HepG2 (cell line): Measurements from ENCODE around the gene B4GALT3. TPM values are rescaled to one million over a fixed set of nuclear protein-coding genes. Genes with fewer than 3 reads are reported as not detected.
A peak's percentile ranks its signal among the peaks of the same experiment; 100 is the strongest.

ENCODE experiments used
- ATAC-seq: fragments of 200-7000 bp; cut with Tn5 transposase; 3 replicates; pipeline ENCODE4 v1.9.1; 2020; ENCODE audit warnings: mild to moderate bottlenecking, moderate library complexity
- BruUV-seq: library from RNA; stranded (reverse); fragments of 400-500 nt; replicated peaks from 2 replicates; lab custom pipeline; 2021; lab: Mats Ljungman, UMichigan
- CTCF ChIA-PET: fragments of 300-600 bp; formaldehyde crosslinking; extraction: SDS; loops from one replicate; lab custom pipeline; 2021; ENCODE audit warnings: low total read pairs, inconsistent platforms, low intra/inter-chr PET ratio; lab: Yijun Ruan, JAX
- POLR2A ChIA-PET: fragments of 350-600 bp; sonication (Branson Sonifier 250); formaldehyde crosslinking; loops from one replicate; lab custom pipeline; 2020; ENCODE audit warnings: antibody characterized with exemption, inconsistent platforms; lab: Yijun Ruan, JAX
- DNase-seq: peaks from one replicate; pipeline ENCODE4 v3.0.0-alpha.2; 2015; ENCODE audit warnings: low spot score
- FAIRE-seq: peaks from 3 replicates; lab custom pipeline; 2011; peaks lifted over from hg19 to GRCh38; lab: Jason Lieb, UNC
- H2AFZ ChIP-seq: one replicate; pipeline ENCODE4 v1.6.1; 2011; ENCODE audit warnings: low read length, inconsistent platforms
- H3K27ac ChIP-seq: fragments of 300-600 bp; 3 replicates; pipeline ENCODE4 v1.8.0; 2011; ENCODE audit warnings: mixed run types, mild to moderate bottlenecking, mixed read lengths, low read length, inconsistent platforms; ENCODE audit not compliant: insufficient read depth; ENCODE audit errors: extremely low read length
- H3K27me3 ChIP-seq, 2 experiments: fragments of 200-600 bp in 1 of 2; 2 replicates in 1 of 2; 3 replicates in 1 of 2; pipeline versions ENCODE4 v1.6.0 to v1.8.0; 2011; ENCODE audit warnings: low read length in 2 of 2, mild to moderate bottlenecking in 2 of 2, moderate library complexity in 2 of 2, inconsistent platforms in 1 of 2; ENCODE audit not compliant: insufficient read depth in 2 of 2, control insufficient read depth in 1 of 2
- H3K36me3 ChIP-seq, 2 experiments: fragments of 200-600 bp in 1 of 2; replicated peaks in 1 of 2; 2 replicates in 1 of 2; 3 replicates in 1 of 2; pipeline versions ENCODE4 v1.5.1 to v1.8.0; 2011; ENCODE audit warnings: low read length in 2 of 2, inconsistent platforms in 1 of 2; ENCODE audit not compliant: insufficient read depth in 2 of 2, control insufficient read depth in 1 of 2
- H3K4me1 ChIP-seq: 2 replicates; pipeline ENCODE4 v1.5.1; 2012; ENCODE audit warnings: low read length, inconsistent platforms; ENCODE audit not compliant: insufficient read depth
- H3K4me2 ChIP-seq: 2 replicates; pipeline ENCODE4 v1.6.0; 2011; ENCODE audit warnings: low read depth, low read length, inconsistent platforms
- H3K4me3 ChIP-seq, 3 experiments: fragments of 200-600 bp in 1 of 3; sonication (generic), shearing (Covaris generic) in 1 of 3; replicated peaks in 1 of 3; 2 replicates each; pipeline ENCODE4 v1.5.1; 2011 to 2016; ENCODE audit warnings: low read length in 3 of 3, inconsistent platforms in 2 of 3, low read depth in 2 of 3, mild to moderate bottlenecking in 2 of 3, control low read depth in 1 of 3, mixed read lengths in 1 of 3; ENCODE audit not compliant: insufficient read depth in 1 of 3
- H3K79me2 ChIP-seq: one replicate; pipeline ENCODE4 v1.6.1; 2011; ENCODE audit warnings: low read length, inconsistent platforms; ENCODE audit not compliant: insufficient read depth
- H3K9ac ChIP-seq: 2 replicates; pipeline ENCODE4 v1.6.0; 2011; ENCODE audit warnings: mild to moderate bottlenecking, low read depth, low read length, inconsistent platforms; ENCODE audit not compliant: insufficient read depth
- H3K9me3 ChIP-seq: 2 replicates; pipeline ENCODE4 v1.5.1; 2012; ENCODE audit warnings: mild to moderate bottlenecking, low read length
- H4K20me1 ChIP-seq: 2 replicates; pipeline ENCODE4 v1.6.0; 2011; ENCODE audit warnings: inconsistent platforms, mild to moderate bottlenecking, low read length, moderate library complexity; ENCODE audit not compliant: insufficient read depth
- ARID2 ChIP-seq: sonication (generic); formaldehyde crosslinking; IDR thresholded peaks from 2 replicates; pipeline ENCODE4 v1.8.1; 2022; ENCODE audit warnings: mild to moderate bottlenecking, missing genetic modification reagents, borderline replicate concordance
- CEBPG ChIP-seq: IDR thresholded peaks from 2 replicates; pipeline ENCODE4 v1.6.1; 2016
- DRAP1 ChIP-seq: IDR thresholded peaks from 2 replicates; pipeline ENCODE4 v1.6.1; 2016; ENCODE audit warnings: missing genetic modification reagents, missing compliant biosample characterization
- LCORL ChIP-seq, 2 experiments: fragments of 450-650 bp in 1 of 2; sonication (generic) in 1 of 2; formaldehyde crosslinking in 1 of 2; IDR thresholded peaks; 2 replicates each; pipeline versions ENCODE4 v1.5.0 to v1.6.1; 2017 to 2020; ENCODE audit warnings: antibody characterized with exemption in 1 of 2, missing genetic modification reagents in 1 of 2
- NFYB ChIP-seq: sonication (generic); formaldehyde crosslinking; IDR thresholded peaks from 2 replicates; pipeline ENCODE4 v1.4.0; 2020; ENCODE audit warnings: missing genetic modification reagents
- NFYC ChIP-seq: IDR thresholded peaks from 2 replicates; pipeline ENCODE4 v1.6.1; 2016; ENCODE audit warnings: missing genetic modification reagents, missing compliant biosample characterization
- PLRG1 ChIP-seq: fragments of 450-650 bp; conservative IDR thresholded peaks from 2 replicates; pipeline ENCODE4 v1.6.1; 2016
- POLR2A ChIP-seq, 2 experiments: IDR thresholded peaks; 2 replicates each; pipeline ENCODE4 v1.6.1; 2011; ENCODE audit warnings: low read depth in 2 of 2, low read length in 2 of 2, mild to moderate bottlenecking in 1 of 2, moderate library complexity in 1 of 2; ENCODE audit not compliant: insufficient read depth in 1 of 2
- POLR2AphosphoS5 ChIP-seq: IDR thresholded peaks from 2 replicates; pipeline ENCODE4 v1.6.1; 2012; ENCODE audit warnings: low read depth, low read length
- POLR2G ChIP-seq: fragments of 200-400 bp; formaldehyde crosslinking; IDR thresholded peaks from 2 replicates; pipeline ENCODE4 v1.6.1; 2018; ENCODE audit warnings: mild to moderate bottlenecking, low read depth, low read length, moderate library complexity
- SAP130 ChIP-seq: IDR thresholded peaks from 2 replicates; pipeline ENCODE4 v1.6.1; 2016; ENCODE audit warnings: low read depth
- SIN3A ChIP-seq: IDR thresholded peaks from 2 replicates; pipeline ENCODE4 v1.6.1; 2011; ENCODE audit warnings: low read depth, mild to moderate bottlenecking, control low read depth, low read length, borderline replicate concordance
- SIN3B ChIP-seq: fragments of 150-350 bp; IDR thresholded peaks from 2 replicates; pipeline ENCODE4 v1.6.1; 2014; ENCODE audit warnings: low read length
- SP2 ChIP-seq: sonication (generic); formaldehyde crosslinking; IDR thresholded peaks from 2 replicates; pipeline ENCODE4 v1.5.1; 2020; ENCODE audit warnings: mild to moderate bottlenecking, missing genetic modification reagents
- SP4 ChIP-seq: sonication (generic); formaldehyde crosslinking; IDR thresholded peaks from 2 replicates; pipeline ENCODE4 v1.8.1; 2023; ENCODE audit warnings: mild to moderate bottlenecking, missing genetic modification reagents
- TFDP2 ChIP-seq: sonication (generic); formaldehyde crosslinking; IDR thresholded peaks from 2 replicates; pipeline ENCODE4 v1.4.0; 2020; ENCODE audit warnings: missing genetic modification reagents
- U2AF1 ChIP-seq: fragments of 200-400 bp; formaldehyde crosslinking; optimal IDR thresholded peaks from 2 replicates; pipeline ENCODE3; 2017; ENCODE audit warnings: mild to moderate bottlenecking, low read depth, low read length
- XRCC5 ChIP-seq: fragments of 200-400 bp; formaldehyde crosslinking; optimal IDR thresholded peaks from 2 replicates; pipeline ENCODE3; 2017; ENCODE audit warnings: mild to moderate bottlenecking, low read length
- ZNF205 ChIP-seq: IDR thresholded peaks from 2 replicates; pipeline ENCODE4 v1.6.1; 2018; ENCODE audit warnings: missing biosample characterization, missing genetic modification reagents
- ZNF468 ChIP-seq: sonication (generic); formaldehyde crosslinking; IDR thresholded peaks from 2 replicates; pipeline ENCODE4 v1.8.0; 2022; ENCODE audit warnings: mild to moderate bottlenecking, moderate library complexity, missing genetic modification reagents
- WGBS: methylation state at CpG from one replicate; pipeline ENCODE4 v1.1.6; 2017; ENCODE audit warnings: low lambda C conversion rate; 5-methylcytosine and 5-hydroxymethylcytosine counted together
- in situ Hi-C: cut with HindIII; loops from 2 replicates; pipeline ENCODE4 v1.10.0; 2017; ENCODE audit warnings: low pct_unique_long_range_greater_than_20kb; ENCODE audit not compliant: extremely low pct_ligation_motif_present
- intact Hi-C: fragments of 100-400 bp; cut with micrococcal nuclease; formaldehyde crosslinking; loops from one replicate; pipeline ENCODE4 v1.10.0; 2022; ENCODE audit not compliant: unreplicated experiment
- polyA plus RNA-seq, 8 experiments: library from polyadenylated mRNA; depleted of rRNA in 3 of 8; stranded (reverse) in 7 of 8; unstranded in 1 of 8; fragments of >200 nt; fragmentation: Illumina TruSeq in 4 of 8; extraction: Trizol in 4 of 8; gene quantifications; 2 replicates each; pipeline versions ENCODE4 v1.2.1 to v1.2.3, GENCODE V29; 2011 to 2016; ENCODE audit warnings: low read depth in 4 of 8, missing spikeins in 1 of 8, mixed read lengths in 1 of 8; ENCODE audit not compliant: insufficient read depth in 1 of 8
- total RNA-seq, 5 experiments: library from RNA; depleted of rRNA; stranded (reverse); fragments of >200 nt; fragmentation: Illumina TruSeq; extraction: Trizol; gene quantifications; 2 replicates each; pipeline ENCODE4 v1.2.3, GENCODE V29; 2016; ENCODE audit warnings: low read depth in 1 of 5
- TF ChIP-seq, protein P1 (sequence below): sonication (generic); formaldehyde crosslinking; IDR thresholded peaks from 2 replicates; pipeline ENCODE4 v1.4.0; 2020; ENCODE audit warnings: missing genetic modification reagents
- TF ChIP-seq, protein P2 (sequence below): sonication (generic); formaldehyde crosslinking; IDR thresholded peaks from 2 replicates; pipeline ENCODE4 v1.4.0; 2020; ENCODE audit warnings: mild to moderate bottlenecking, missing genetic modification reagents
- TF ChIP-seq, protein P3 (sequence below): IDR thresholded peaks from 2 replicates; pipeline ENCODE4 v1.6.1; 2016; ENCODE audit warnings: control low read depth

The B4GALT3 gene
- total and polyA plus RNA-seq, 2 of the 13 experiments (the other 11 are each of a cell fraction or from before 2014, with no cell fraction given), result 35.6 to 40.4 TPM

GRCh38 chr1:161198897-161199431, 21.7 kb upstream of the B4GALT3 start, which contains the start of gene ADAMTS4:
TSS of gene ADAMTS4 (minus strand) at chr1:161199054. CDS start at chr1:161198627, 427 bp downstream.
- peak within 1 kb of the TSS; percentile 0 for H3K27ac ChIP-seq
- CTCF ChIA-PET, result no interaction called here
- no peaks in the 10 kb centered on the region for H4K20me1 ChIP-seq
- ATAC-seq, result peak; percentile 28
- peak within 1 kb of the TSS; percentile 98 for H3K4me2 ChIP-seq
- DNase-seq, result no peak
- H3K4me1 ChIP-seq, result peaks cover 68% of the 10 kb centered on the region
- WGBS, result 26% methylated on average over 11 of the region's 11 CpGs
- no TSS peak for BruUV-seq
- no peak for TF ChIP-seq LCORL (IDR thresholded peaks at IDR 0.05)
- peak; percentile 36; the same call in 1 of the 2 replicates for TF ChIP-seq LCORL (CRISPR knock-in tag; IDR thresholded peaks at IDR 0.05)
- TF ChIP-seq NFYC (CRISPR knock-in tag), result peak; percentile 68
- TF ChIP-seq NFYB, result peak; percentile 68
- 0 out of 2 replicates have a peak, but pooled peaks have one; percentile 43 for TF ChIP-seq ZNF468 (CRISPR knock-in tag)
- no peak for TF ChIP-seq PLRG1
- peak; percentile 80 for TF ChIP-seq DRAP1
- TF ChIP-seq POLR2G, result peak; percentile 74
- TF ChIP-seq SIN3A, result peak; percentile 66; the same call in 1 of the 2 replicates
- TF ChIP-seq SAP130 (CRISPR knock-in tag), result peak; percentile 35; the same call in 1 of the 2 replicates
- TF ChIP-seq, protein P1, sequence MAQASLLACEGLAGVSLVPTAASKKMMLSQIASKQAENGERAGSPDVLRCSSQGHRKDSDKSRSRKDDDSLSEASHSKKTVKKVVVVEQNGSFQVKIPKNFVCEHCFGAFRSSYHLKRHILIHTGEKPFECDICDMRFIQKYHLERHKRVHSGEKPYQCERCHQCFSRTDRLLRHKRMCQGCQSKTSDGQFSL (CRISPR knock-in tag), result no peak
- peak; percentile 38; a peak in 1 of 4 replicates for TF ChIP-seq POLR2A (IDR thresholded peaks at IDR 0.05; ENCODE audit: insufficient read depth in 1 of 2, low read depth in 2 of 2, low read length in 2 of 2)
- TF ChIP-seq, protein P2, sequence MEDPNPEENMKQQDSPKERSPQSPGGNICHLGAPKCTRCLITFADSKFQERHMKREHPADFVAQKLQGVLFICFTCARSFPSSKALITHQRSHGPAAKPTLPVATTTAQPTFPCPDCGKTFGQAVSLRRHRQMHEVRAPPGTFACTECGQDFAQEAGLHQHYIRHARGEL, result no peak
- TF ChIP-seq POLR2AphosphoS5, result peak; percentile 52; the same call in 1 of the 2 replicates
- TF ChIP-seq, protein P3, sequence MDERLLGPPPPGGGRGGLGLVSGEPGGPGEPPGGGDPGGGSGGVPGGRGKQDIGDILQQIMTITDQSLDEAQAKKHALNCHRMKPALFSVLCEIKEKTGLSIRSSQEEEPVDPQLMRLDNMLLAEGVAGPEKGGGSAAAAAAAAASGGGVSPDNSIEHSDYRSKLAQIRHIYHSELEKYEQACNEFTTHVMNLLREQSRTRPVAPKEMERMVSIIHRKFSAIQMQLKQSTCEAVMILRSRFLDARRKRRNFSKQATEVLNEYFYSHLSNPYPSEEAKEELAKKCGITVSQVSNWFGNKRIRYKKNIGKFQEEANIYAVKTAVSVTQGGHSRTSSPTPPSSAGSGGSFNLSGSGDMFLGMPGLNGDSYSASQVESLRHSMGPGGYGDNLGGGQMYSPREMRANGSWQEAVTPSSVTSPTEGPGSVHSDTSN (CRISPR knock-in tag), result peak; percentile 53
- TF ChIP-seq TFDP2 (CRISPR knock-in tag), result peak; percentile 29; the same call in 1 of the 2 replicates
- TF ChIP-seq SP4, result 0 out of 2 replicates have a peak, but pooled peaks have one; percentile 61
- TF ChIP-seq ARID2 (CRISPR knock-in tag), result peak; percentile 39; the same call in 1 of the 2 replicates
- TF ChIP-seq U2AF1, result peak; percentile 40
- TF ChIP-seq SP2 (CRISPR knock-in tag), result peak; percentile 10; the same call in 1 of the 2 replicates
- TF ChIP-seq CEBPG, result no peak
- peak; percentile 53 for TF ChIP-seq XRCC5
- TF ChIP-seq SIN3B, result peak; percentile 66; the same call in 1 of the 2 replicates
- no peak for TF ChIP-seq ZNF205 (CRISPR knock-in tag)
- intact Hi-C loops, result loop anchor here (1.0 kb wide), 1 partner anchor 26 kb away; no protein-coding TSS in a partner anchor
- no peak for FAIRE-seq
- peak within 1 kb of the TSS; percentile 54 to 85 (median 56) for H3K4me3 ChIP-seq
- no peaks in the 10 kb centered on the region; a peak in 1 of 5 replicates for H3K27me3 ChIP-seq
- no peak within 1 kb of the TSS for H2AFZ ChIP-seq
- H3K36me3 ChIP-seq, result peaks cover 0 to 8% of the 10 kb centered on the region in 2 experiments; a peak in 3 of 5 replicates
- POLR2A ChIA-PET, result interaction anchor here (1.1 to 3.5 kb wide), 12 partner anchors 18 to 201 kb away, joined by 3 to 44 read pairs (median 4); partner anchors contain the start of genes APOA2, B4GALT3, CFAP126 and PPOX
- in situ Hi-C loops, result loop anchor here (5.0 kb wide), 1 partner anchor 183 kb away; no protein-coding TSS in a partner anchor
- peaks cover 15% of the 10 kb centered on the region for H3K79me2 ChIP-seq
- H3K9ac ChIP-seq, result peak within 1 kb of the TSS; percentile 56
- H3K9me3 ChIP-seq, result no peaks in the 10 kb centered on the region
